GM21367 (cell line): Measurements from ENCODE around the gene BPIFB3.

Experiments
- ATAC-seq: cut with Tn5 transposase; IDR thresholded peaks from one replicate; pipeline ENCODE4 v1.9.1; 2021; ENCODE audit not compliant: unreplicated experiment

BPIFB3 gene

GRCh38 chr20:33061658-33062028 is 7.9 kb downstream of the BPIFB3 start:
- ATAC-seq = no peak

DNA sequence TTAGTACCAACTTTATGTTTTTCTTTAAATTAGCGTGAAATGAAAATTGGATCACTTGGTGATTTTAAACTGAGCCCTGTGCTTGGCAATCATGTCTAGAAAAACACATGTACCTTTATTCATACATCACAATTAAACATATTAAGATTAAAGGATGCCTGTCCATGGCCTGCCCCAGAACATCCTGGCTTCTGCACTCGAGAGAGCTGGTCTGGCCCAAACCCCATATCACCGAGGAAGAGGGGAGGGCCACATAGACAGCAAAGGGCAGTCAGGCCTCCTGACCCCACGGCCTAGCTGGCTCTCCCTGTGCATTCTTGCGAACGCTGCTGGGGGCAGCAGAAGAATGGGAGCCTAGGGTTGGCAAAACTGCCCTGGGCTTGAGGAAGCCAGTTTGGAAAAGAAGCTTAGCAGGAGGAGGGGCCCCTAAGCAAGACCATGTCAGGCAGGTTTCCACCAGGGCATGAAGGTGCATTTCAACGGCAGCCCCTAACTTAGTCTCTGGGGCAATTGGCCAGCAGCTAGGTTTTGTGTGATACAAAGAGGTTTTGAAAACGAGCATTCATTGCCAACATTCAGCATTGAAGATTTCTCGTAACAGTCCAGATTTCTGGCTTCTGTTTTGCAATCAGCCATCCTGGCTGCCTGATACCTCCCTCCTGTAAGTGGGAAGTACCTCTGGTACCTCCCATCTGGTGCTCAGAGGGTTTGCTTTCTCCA is 8.6 kb downstream of the BPIFB3 start:
- no peak for ATAC-seq

GRCh38 chr20:33062825-33063149 is 9.1 kb downstream of the BPIFB3 start:
- ATAC-seq = no peak

DNA sequence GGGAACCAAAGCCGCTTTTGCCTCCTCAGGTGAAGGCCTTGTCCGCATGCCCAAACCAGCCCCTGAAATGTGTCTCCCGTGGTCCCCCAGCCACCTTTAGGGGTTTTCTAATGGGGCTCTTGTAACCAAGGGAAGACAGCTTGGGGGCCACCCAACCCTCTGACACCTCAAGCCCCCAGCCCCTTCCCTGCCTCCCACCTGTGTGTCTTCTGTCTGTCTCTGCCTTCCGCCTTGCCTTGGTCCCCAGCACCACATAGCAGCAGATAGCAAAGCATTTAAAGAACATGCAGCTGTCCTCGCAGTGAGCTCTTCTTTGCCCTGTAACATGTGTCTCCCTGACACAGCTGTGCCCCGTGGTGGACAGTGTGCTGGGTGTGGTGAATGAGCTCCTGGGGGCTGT is 9.6 kb downstream of the BPIFB3 start:
- ATAC-seq = no peak

DNA sequence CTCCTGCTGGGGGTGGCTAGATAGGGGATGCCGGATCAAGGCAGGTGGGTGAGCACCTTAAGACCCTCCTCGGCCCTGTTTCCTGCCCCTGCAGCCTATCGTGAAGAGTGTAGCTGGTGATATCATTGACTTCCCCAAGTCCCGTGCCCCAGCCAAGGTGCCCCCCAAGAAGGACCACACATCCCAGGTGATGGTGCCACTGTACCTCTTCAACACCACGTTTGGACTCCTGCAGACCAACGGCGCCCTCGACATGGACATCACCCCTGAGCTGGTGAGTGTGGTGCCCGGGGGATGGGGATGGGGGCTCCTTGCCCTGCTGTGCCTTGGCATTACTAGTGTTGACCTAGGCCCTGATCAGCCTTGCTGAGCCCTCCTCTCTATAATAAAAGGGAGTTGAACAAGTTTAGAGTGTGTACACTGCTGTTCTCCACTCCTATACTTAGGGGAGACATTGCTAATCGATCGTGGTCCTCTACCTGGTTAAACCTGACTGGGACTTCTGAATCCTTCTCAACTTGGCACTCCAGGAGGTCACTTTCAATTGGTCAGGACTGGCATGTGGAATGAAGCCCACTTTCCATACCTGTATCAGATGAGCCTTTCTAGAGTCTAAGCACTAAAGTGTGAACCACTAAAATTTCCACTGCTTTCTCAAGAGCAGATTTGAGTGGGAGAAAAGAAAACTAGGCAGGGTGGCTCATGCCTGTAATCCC is 11.0 kb downstream of the BPIFB3 start:
- no peak for ATAC-seq

- no peak for ATAC-seq
Observed at GRCh38 chr20:33065785-33066184, 12.1 kb downstream of the BPIFB3 start.

GRCh38 chr20:33067806-33068205 is 14.1 kb downstream of the BPIFB3 start:
- ATAC-seq = no peak

DNA sequence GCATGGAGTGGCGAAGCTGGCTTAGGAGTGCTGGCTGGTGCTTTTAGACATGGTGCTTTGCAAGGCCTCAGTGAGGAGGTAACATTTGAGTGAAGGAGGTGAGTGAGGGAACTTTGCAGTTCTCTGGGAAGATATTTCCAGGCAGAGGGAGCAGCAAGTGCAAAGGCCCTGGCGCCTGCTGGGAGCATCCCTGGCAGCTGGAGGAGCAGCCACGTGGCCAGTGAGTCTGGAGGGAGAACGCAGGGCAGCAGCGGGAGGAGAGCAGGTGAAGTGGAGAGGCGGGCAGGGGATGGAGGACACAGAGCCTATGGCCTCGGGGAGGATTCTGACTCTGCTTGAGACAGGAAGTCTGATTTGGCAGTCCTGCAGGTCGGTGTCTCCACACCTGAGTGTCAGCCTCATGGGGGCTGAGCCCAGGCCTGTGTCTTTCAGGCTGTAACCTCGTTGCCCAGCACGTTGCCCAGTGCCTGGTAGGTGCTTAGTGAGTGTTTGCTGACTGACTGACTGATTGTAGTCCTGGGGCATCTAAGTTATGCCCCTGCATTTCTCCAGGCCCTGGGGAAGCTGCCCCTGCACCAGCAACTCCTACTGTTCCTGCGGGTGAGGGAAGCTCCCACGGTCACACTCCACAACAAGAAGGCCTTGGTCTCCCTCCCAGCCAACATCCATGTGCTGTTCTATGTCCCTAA is 14.7 kb downstream of the BPIFB3 start:
- ATAC-seq = no peak

- ATAC-seq = no peak
Observed at GRCh38 chr20:33069673-33070072, 16.0 kb downstream of the BPIFB3 start.

DNA sequence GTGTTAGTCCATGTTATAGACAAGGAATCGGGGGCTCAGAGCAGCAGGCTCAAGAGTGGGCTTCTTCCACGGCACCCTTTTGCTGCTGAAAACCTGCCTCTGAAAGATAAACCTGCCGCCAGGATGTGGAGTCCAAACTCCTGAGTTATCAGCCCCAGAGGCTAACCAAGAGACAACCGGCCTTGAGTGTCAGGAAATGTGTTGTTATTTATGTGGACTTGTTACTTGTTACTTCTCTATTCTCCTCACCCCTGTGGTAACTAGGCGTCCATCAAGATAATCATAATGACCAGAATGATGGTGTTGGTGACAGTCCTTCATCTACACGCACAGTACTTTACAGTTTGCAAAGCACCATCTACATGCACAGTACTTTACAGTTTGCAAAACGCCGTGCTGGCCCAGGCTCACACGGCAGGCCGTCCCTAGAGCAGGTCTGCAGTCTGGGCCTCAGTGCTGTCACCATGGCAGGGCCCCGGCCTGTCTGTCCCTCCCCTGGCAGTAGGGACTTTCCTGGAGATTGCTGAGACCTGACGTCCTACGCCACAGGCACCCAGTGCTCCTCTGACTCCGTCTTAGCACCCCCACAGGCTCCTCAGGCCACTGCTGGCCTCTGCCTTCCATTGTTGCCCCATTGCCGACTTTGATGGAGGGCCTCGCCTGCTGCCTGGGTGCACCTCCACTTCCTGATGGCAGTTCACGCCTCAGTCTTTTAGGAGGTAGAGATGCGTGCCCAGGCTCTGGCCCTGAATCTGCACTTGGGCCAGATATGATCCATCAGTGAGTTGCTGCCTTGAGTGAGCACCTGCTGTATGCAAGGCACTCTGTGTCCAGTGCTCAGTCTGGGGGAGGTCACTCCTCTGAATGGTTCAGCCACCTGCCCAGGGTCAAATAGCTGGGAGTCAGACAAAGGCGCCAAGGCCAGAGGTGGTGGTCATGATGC is 16.7 kb downstream of the BPIFB3 start:
- no peak for ATAC-seq

DNA sequence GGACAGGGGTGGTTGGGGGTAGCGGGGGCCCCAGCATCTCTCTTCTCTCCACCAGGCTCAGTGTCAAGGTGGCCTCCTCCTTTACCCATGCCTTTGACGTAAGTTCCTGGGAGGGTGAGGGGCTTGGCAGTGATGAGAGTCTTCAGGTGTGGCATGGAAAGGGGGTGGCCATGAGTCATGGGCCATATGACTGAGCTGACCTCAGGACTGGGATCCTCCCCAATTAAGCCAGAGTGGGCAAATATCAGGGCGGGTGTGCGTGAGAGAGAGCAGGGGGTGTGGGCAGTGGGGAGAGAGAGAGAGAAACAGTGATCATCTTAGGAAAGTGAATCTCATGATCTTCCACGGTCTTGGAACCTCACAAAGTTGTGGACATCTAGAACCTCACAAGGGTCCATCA is 17.5 kb downstream of the BPIFB3 start:
- ATAC-seq = no peak

- no peak for ATAC-seq
Observed at GRCh38 chr20:33072362-33072761, 18.7 kb downstream of the BPIFB3 start.

DNA sequence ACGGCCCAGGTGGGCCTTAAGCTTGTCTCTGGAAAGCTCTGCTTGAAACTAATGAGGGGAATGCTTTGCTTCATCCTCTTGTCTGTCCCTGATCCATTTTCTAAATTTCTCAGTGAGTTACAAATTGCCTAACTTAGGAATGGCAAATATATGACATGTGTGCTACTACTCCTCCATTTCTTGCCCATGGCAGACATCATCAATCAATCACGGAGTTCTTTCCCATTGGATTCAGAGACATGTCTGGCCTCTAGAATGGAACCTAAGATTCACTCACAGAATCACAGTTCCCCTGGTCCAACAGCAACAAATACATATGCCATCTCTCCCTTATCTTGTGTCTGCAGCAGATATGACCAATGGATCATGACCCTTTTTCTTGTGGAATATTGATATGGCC is 19.1 kb downstream of the BPIFB3 start:
- ATAC-seq = no peak

DNA sequence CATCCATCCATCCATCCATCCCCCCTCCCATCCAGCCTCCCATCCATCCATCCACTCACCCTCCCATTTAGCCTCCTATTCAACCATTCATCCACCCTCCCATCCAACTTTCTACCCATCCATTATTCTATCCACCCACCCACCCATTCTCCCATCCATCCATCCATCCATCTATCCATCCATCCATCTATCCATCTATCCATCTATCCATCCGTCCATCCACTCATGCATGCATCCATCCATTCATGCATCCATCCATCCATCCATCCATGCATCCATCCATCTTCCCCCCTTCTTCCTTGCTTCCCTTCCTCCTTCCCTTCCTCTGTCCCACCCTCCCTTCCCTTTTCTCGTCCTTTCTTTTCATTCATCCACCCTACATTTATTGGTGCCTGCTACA is 21.0 kb downstream of the BPIFB3 start:
- no peak for ATAC-seq

DNA sequence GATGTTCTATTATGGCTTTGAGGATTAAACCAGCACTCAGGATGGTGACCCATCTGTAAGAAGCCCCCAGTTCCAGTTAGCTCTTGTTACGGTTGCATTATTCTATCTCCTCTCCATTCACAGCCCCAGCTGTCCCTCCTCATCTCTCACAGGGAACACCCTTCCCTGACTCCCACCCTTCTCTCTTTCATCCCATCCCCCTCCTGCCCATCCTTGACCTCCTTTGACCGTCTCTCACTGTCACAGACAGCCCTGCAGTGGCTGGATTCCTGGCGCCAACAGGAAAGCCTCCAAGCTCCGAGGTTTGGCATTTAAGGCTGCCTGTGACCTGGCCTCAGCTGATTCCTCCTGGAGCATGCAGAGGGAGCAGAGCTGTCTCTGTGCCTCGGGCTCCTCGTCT is 21.6 kb downstream of the BPIFB3 start:
- ATAC-seq = no peak

DNA sequence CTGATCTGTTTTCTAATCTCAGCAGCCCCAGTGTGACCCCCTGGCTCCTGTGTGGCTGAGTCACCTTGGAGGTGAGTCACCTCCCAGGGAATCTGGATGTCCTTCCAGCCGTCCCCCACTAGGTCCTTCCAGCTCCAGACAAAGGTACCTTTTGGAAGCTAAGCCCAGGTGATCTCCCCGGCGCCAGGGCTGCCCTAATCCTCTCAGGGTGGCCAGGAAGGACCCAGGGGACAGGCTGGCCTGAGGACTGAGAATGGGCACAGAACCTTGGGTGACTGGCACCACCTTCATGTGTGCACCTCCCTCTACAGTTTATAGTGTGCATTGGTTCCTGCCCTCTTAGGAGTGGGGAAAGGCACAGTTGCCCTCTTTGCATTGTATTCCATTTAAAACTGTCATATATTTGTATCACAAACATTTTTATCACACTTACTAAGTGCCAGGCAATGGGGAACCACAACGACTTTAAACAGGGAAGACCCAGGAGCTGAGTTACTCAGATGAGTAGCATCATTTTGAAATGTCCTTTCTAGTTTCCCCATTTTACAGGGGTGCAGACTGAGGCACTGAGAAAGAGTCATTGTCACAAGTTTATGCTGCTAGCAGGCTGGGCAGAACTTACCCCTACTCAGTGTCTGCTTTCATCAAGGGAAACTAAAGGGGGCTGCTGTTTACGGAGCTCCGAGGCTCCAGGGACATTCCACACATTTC is 23.1 kb downstream of the BPIFB3 start:
- no peak for ATAC-seq

GRCh38 chr20:33079259-33079658 is 25.6 kb downstream of the BPIFB3 start, which contains the start of gene BPIFB4:
BPIFB4 (plus strand) TSS chr20:33079643; CDS start chr20:33081527, 1,884 bp downstream.
- ATAC-seq = no peak

DNA sequence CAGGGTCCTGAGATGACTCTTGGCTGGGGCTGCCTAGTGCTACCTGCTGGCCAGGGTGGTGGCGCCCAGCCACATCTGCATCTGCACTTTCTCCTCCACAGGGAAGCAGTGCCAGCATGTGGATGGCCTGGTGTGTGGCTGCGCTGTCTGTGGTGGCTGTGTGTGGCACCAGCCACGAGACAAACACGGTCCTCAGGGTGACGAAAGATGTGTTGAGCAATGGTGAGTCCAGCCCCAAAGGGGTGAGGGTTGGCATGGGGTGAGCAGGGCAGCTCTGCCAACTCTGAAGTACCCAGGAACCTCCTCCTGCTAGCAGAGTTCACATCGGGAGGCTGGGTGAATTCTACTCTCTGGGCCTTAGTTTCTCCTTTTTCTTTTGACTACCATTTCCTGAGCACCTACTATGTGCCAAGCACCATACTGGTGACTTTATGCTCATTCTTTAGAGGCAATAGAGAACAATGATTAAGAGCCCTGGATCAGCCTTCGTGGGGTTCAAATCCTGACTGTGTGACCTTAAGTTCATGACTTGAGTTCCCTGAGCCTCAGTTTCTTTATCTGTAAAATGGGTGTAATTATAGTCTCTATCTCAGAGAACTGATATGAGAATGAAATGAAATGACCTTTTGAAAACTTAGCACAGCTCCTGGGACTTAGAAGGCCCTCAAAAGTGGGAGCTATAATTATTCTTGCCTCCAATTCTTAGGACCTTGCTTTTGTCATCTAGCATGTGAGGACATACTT is 27.9 kb downstream of the BPIFB3 start:
- no peak for ATAC-seq

- ATAC-seq = no peak
Observed at GRCh38 chr20:33082546-33082945, 28.8 kb downstream of the BPIFB3 start.
